Gastroesophageal sphincter (tissue), 4 donors: ENCODE data around the gene PCMTD2. TPM values are rescaled to one million over a fixed set of nuclear protein-coding genes. Genes with fewer than 3 reads are reported as not detected.

Experiments used
- ATAC-seq: fragments of 150-250 bp; one replicate; pipeline ENCODE4 v1.9.1; 2016; ENCODE audit warnings: mild to moderate bottlenecking, moderate library complexity
- H3K27ac ChIP-seq, 4 donors: fragments of 200-600 bp; sonication (generic) in 3 of 4; 1 replicate in 3 of 4; 2 replicates in 1 of 4; pipeline ENCODE4 v1.5.1; 2016 to 2019
- H3K27me3 ChIP-seq: fragments of 200-600 bp; sonication (generic); one replicate; pipeline ENCODE4 v1.5.1; 2019
- H3K36me3 ChIP-seq, 2 donors: fragments of 200-600 bp; sonication (generic); one replicate each; pipeline ENCODE4 v1.5.1; 2019; ENCODE audit warnings: control low read depth in 1 of 2
- H3K4me1 ChIP-seq, 3 donors: fragments of 200-600 bp; sonication (generic); 1 replicate in 2 of 3; 2 replicates in 1 of 3; pipeline ENCODE4 v1.5.1; 2016 to 2019; ENCODE audit warnings: control low read depth in 2 of 3
- H3K4me3 ChIP-seq, 2 donors: fragments of 200-600 bp; sonication (generic); one replicate each; pipeline ENCODE4 v1.5.1; 2019; ENCODE audit warnings: mild to moderate bottlenecking in 1 of 2, moderate library complexity in 1 of 2
- H3K9me3 ChIP-seq, 3 donors: fragments of 200-600 bp; sonication (generic); one replicate each; pipeline ENCODE4 v1.5.1; 2017 to 2019; ENCODE audit warnings: control low read depth in 2 of 3
- CTCF ChIP-seq, 4 experiments: fragments of 200-600 bp in 2 of 4; fragments of 450-650 bp in 2 of 4; sonication (generic) in 1 of 4; IDR thresholded peaks; one replicate each; pipeline ENCODE4 v1.5.1; 2017 to 2019; ENCODE audit warnings: antibody characterized with exemption in 4 of 4, mild to moderate bottlenecking in 2 of 4, moderate library complexity in 2 of 4
- EP300 ChIP-seq: sonication (generic); formaldehyde crosslinking; IDR thresholded peaks from one replicate; pipeline ENCODE4 v1.6.1; 2017; ENCODE audit warnings: antibody characterized with exemption, mild to moderate bottlenecking
- POLR2A ChIP-seq, 2 donors: fragments of 450-650 bp; IDR thresholded peaks; one replicate each; pipeline ENCODE4 v1.6.1; 2017; ENCODE audit warnings: antibody characterized with exemption in 2 of 2, mild to moderate bottlenecking in 2 of 2, moderate library complexity in 1 of 2
- POLR2AphosphoS5 ChIP-seq: sonication (generic); formaldehyde crosslinking; IDR thresholded peaks from one replicate; pipeline ENCODE4 v1.6.1; 2017; ENCODE audit warnings: antibody characterized with exemption
- WGBS, 2 donors: methylation state at CpG; one replicate each; pipeline ENCODE4 v1.1.5; 2018; ENCODE audit warnings: low coverage in 1 of 2; 5-methylcytosine and 5-hydroxymethylcytosine counted together
- total RNA-seq, 4 donors: library from RNA; depleted of rRNA; stranded (reverse); fragments of >200 nt; gene quantifications; one replicate each; pipeline ENCODE4 v1.1.0, GENCODE V29; 2016

The PCMTD2 gene
- total RNA-seq, 4 donors from 2014 or later: 46.0 to 70.0 (median 48.1) TPM

- no peak for ATAC-seq
- peaks cover 0 to 14% (median 0%) of the 10 kb centered on the region in 3 donors for H3K4me1 ChIP-seq
- no peak for TF ChIP-seq POLR2AphosphoS5
- no peak for TF ChIP-seq POLR2A (IDR thresholded peaks at IDR 0.05)
- no peak for TF ChIP-seq CTCF (IDR thresholded peaks at IDR 0.05)
- TF ChIP-seq EP300: no peak
- WGBS, 2 donors: no CpG with 5 or more reads among the region's 8 CpGs
- H3K9me3 ChIP-seq: no peaks in the 10 kb centered on the region
- no peak overlapping the region for H3K4me3 ChIP-seq
- H3K36me3 ChIP-seq: no peaks in the 10 kb centered on the region
- H3K27ac ChIP-seq: no peak overlapping the region
- peaks cover 43% of the 10 kb centered on the region for H3K27me3 ChIP-seq
Measured at GRCh38 chr20:64220420-64220819, 35.1 kb upstream of the PCMTD2 start.

DNA sequence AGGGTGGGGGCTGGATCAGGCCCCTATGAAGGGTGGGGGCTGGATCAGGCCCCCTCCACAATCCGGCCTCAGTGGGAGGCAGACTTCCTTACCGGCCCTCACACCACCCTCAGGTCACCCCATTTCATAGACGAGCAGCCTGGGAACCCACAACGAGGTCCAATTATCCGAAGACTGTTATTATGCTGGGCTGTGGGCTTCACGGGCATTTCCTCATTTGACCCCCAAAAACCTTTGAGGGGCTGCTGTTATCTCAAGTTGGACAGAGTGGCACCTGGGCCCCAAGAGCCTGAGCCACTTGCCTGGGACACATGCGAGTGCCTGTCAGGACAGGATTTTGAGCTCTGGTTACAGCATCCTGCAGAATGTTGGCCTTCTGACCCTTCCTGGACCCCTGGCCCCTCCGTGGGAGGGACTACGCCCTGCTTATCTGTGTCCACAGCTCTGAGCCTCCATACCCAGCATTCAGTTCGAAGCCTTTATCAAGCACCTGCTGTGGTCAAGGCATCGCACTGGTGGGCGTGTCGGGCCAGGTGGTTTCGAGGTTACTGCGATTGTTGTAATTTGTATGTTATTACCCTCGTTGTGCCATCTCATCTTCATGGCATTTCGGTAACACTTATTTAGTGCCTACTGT lies 34.5 kb upstream of the PCMTD2 start:
- no peak for ATAC-seq
- Histone ChIP-seq H3K36me3 (no peaks in the 10 kb centered on the region), H3K4me1 (peaks cover 0 to 11% (median 0%) of the 10 kb centered on the region in 3 donors), H3K27ac (no peak overlapping the region), H3K9me3 (no peaks in the 10 kb centered on the region), H3K27me3 (peaks cover 49% of the 10 kb centered on the region), H3K4me3 (no peak overlapping the region)
- 79 to 88% methylated on average over 5 to 11 of the region's 17 CpGs for WGBS, 2 donors
- TF ChIP-seq EP300 (no peak), POLR2AphosphoS5 (no peak), POLR2A (IDR thresholded peaks at IDR 0.05) (no peak), CTCF (IDR thresholded peaks at IDR 0.05) (no peak)

- Histone ChIP-seq H3K27me3 (peaks cover 49% of the 10 kb centered on the region), H3K27ac (no peak overlapping the region), H3K36me3 (no peaks in the 10 kb centered on the region), H3K4me3 (no peak overlapping the region), H3K4me1 (peaks cover 0 to 4% (median 0%) of the 10 kb centered on the region in 3 donors), H3K9me3 (no peaks in the 10 kb centered on the region)
- TF ChIP-seq EP300: no peak
- no peak for TF ChIP-seq CTCF (IDR thresholded peaks at IDR 0.05)
- TF ChIP-seq POLR2AphosphoS5: no peak
- TF ChIP-seq POLR2A (IDR thresholded peaks at IDR 0.05): no peak
- ATAC-seq: no peak
- WGBS, 2 donors: no CpG with 5 or more reads among the region's 5 CpGs
Measured at GRCh38 chr20:64222291-64222735, 33.2 kb upstream of the PCMTD2 start.

GRCh38 chr20:64222851-64223525 lies 32.6 kb upstream of the PCMTD2 start:
- Histone ChIP-seq H3K27ac (no peak overlapping the region), H3K4me1 (peaks cover 0 to 4% (median 0%) of the 10 kb centered on the region in 3 donors), H3K9me3 (no peaks in the 10 kb centered on the region), H3K36me3 (no peaks in the 10 kb centered on the region), H3K4me3 (no peak overlapping the region), H3K27me3 (peaks cover 50% of the 10 kb centered on the region)
- ATAC-seq: no peak
- WGBS, 2 donors: 73 to 91% methylated on average over 3 to 7 of the region's 20 CpGs
- TF ChIP-seq CTCF (IDR thresholded peaks at IDR 0.05) (no peak), POLR2A (IDR thresholded peaks at IDR 0.05) (no peak), POLR2AphosphoS5 (no peak), EP300 (no peak)
